Measurements from ENCODE around the gene BOC. TPM values are rescaled to one million over a fixed set of nuclear protein-coding genes. Genes with fewer than 3 reads are reported as not detected.

The BOC gene
- total and polyA plus RNA-seq, 10 of the 15 experiments (the other 5 are each of a cell fraction or from before 2014, with no cell fraction given) = 0.18 TPM; not detected in 9

DNA sequence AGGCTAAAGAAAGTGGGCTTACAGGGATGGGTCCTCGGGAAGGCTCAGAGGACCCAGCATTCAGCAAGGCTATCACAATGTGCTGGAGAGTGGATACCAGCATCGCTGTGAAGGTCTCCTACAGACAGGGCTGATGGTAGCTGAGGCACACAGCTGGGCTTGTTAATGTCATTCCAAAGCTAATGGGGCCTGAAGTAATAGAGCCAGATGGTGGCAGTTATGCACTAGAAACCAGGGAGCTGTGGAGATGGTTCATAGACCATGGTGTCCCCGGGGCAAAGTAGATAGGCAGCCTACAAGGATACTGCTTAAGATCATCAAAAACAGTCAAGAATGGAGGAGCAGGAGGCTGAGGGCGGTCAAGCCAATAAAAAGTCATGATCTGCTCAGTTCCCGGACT, 24.8 kb upstream of the BOC start:
- Histone ChIP-seq H2AFZ (ENCODE audit: control insufficient read depth, low read depth, low read length) (no peak overlapping the region), H3K4me1 (ENCODE audit: control insufficient read depth, insufficient read depth, low read length) (no peaks in the 10 kb centered on the region), H3K4me3 (no peak overlapping the region), H3K27ac (ENCODE audit: control insufficient read depth, insufficient read depth) (no peak overlapping the region), H3K9me3 (replicated peaks; ENCODE audit: control insufficient read depth, insufficient read depth, low read length) (no peaks in the 10 kb centered on the region; the same call in 2 of the 3 replicates), H3K9ac (ENCODE audit: control insufficient read depth, insufficient read depth, low read length) (no peak overlapping the region), H3K79me2 (ENCODE audit: control insufficient read depth, insufficient read depth, low read length) (no peaks in the 10 kb centered on the region), H3K27me3 (replicated peaks in 1 of 2; ENCODE audit: control insufficient read depth in 2 of 2, insufficient read depth in 2 of 2, low read length in 1 of 2) (peaks cover 0 to 1% of the 10 kb centered on the region in 2 experiments; a peak in 2 of 4 replicates), H4K20me1 (ENCODE audit: control insufficient read depth, insufficient read depth) (no peaks in the 10 kb centered on the region), H3K36me3 (ENCODE audit: control insufficient read depth in 2 of 2, insufficient read depth in 2 of 2, low read length in 1 of 2) (no peaks in the 10 kb centered on the region), H3K4me2 (ENCODE audit: control insufficient read depth, insufficient read depth) (no peak overlapping the region)
- DNase-seq (ENCODE audit: low read depth, low spot score) (no peak), ATAC-seq (no peak), FAIRE-seq (no peak)
- ChIA-PET POLR2A (interaction anchor here (0.5 kb wide), 1 partner anchor 14 kb away, joined by 3 read pairs; no protein-coding TSS in a partner anchor), RAD21 (ENCODE audit: unreplicated experiment) (no interaction called here), SMC1A (ENCODE audit: uncharacterized antibody, unreplicated experiment) (no interaction called here), CTCF (no interaction called here)
- no TSS peak for BruUV-seq (replicated peaks)
- 22% methylated on average over 5 of the region's 5 CpGs for WGBS (ENCODE audit: insufficient coverage, insufficient replicate concordance, low lambda C conversion rate, missing lambda C conversion rate)
- intact Hi-C loops (cut with micrococcal nuclease; ENCODE audit: unreplicated experiment) (no loop called here), in situ Hi-C loops (cut with MboI) (no loop called here)
- TF ChIP-seq IRF4 (IDR thresholded peaks at IDR 0.05; ENCODE audit: low read depth, low read length) (no peak), RELA (IDR thresholded peaks at IDR 0.05; ENCODE audit: borderline replicate concordance, partially characterized antibody) (no peak), HDGF (IDR thresholded peaks at IDR 0.05) (no peak), CBX3 (IDR thresholded peaks at IDR 0.05; ENCODE audit: borderline replicate concordance, low read depth) (no peak)
- TF ChIP-seq, protein P1, sequence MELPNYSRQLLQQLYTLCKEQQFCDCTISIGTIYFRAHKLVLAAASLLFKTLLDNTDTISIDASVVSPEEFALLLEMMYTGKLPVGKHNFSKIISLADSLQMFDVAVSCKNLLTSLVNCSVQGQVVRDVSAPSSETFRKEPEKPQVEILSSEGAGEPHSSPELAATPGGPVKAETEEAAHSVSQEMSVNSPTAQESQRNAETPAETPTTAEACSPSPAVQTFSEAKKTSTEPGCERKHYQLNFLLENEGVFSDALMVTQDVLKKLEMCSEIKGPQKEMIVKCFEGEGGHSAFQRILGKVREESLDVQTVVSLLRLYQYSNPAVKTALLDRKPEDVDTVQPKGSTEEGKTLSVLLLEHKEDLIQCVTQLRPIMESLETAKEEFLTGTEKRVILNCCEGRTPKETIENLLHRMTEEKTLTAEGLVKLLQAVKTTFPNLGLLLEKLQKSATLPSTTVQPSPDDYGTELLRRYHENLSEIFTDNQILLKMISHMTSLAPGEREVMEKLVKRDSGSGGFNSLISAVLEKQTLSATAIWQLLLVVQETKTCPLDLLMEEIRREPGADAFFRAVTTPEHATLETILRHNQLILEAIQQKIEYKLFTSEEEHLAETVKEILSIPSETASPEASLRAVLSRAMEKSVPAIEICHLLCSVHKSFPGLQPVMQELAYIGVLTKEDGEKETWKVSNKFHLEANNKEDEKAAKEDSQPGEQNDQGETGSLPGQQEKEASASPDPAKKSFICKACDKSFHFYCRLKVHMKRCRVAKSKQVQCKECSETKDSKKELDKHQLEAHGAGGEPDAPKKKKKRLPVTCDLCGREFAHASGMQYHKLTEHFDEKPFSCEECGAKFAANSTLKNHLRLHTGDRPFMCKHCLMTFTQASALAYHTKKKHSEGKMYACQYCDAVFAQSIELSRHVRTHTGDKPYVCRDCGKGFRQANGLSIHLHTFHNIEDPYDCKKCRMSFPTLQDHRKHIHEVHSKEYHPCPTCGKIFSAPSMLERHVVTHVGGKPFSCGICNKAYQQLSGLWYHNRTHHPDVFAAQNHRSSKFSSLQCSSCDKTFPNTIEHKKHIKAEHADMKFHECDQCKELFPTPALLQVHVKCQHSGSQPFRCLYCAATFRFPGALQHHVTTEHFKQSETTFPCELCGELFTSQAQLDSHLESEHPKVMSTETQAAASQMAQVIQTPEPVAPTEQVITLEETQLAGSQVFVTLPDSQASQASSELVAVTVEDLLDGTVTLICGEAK (IDR thresholded peaks at IDR 0.05; ENCODE audit: borderline replicate concordance) = no peak

Measured in GM12878 (cell line).